Mucosa of gallbladder (tissue), 1 donor: ENCODE data around the gene KCNK1. TPM values are rescaled to one million over a fixed set of nuclear protein-coding genes. Genes with fewer than 3 reads are reported as not detected.
A peak's percentile ranks its signal among the peaks of the same experiment; 100 is the strongest.

Source experiments
- DNase-seq: peaks from one replicate; pipeline ENCODE4 v3.0.0-alpha.2; 2020; ENCODE audit warnings: low spot score
- total RNA-seq: library from RNA; stranded (reverse); gene quantifications from one replicate; pipeline ENCODE4 v1.2.1, GENCODE V29; 2021
- donor health status: DM: no; HTN: no; CAD: no.

KCNK1 gene
- total RNA-seq, 1 donor from 2014 or later: 24.5 TPM

DNA sequence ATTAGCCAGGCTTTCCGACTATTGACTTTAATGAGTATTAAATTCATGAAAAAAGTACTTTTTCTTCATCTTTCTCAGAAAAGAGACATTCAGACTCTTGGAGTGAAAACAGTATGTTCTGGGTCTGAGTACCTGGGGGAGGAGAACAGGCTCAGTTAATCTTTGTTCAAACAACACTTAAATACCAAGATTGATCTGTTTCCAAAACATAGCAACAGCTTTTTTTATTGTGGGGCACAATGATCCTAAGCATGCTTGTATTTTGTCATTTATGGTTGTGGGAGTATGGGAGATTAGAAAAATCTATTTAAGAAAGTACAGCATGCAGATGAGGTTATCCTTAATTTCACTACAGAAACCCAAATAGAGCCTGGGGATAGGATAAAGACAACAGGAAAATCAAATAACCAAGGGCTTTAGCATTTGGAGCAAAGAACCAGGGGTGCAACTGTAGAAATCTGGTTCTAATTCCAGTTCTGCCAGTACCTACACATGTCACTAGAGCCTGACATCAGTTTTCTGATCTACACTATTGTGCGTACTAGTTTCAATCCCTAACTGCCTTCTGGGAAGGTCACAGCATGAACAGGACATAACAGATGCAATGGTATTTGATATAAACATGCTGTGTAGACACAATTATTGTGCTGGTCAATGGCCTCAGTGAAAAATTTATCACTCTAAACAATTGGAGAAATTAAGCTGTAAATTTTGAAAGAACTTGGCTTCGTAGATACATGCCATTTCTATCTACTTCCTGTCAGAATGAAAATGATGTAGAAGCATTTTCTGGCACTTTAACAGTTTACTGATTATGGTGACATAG is 91.2 kb downstream of the KCNK1 start:
- no peak for DNase-seq

DNA sequence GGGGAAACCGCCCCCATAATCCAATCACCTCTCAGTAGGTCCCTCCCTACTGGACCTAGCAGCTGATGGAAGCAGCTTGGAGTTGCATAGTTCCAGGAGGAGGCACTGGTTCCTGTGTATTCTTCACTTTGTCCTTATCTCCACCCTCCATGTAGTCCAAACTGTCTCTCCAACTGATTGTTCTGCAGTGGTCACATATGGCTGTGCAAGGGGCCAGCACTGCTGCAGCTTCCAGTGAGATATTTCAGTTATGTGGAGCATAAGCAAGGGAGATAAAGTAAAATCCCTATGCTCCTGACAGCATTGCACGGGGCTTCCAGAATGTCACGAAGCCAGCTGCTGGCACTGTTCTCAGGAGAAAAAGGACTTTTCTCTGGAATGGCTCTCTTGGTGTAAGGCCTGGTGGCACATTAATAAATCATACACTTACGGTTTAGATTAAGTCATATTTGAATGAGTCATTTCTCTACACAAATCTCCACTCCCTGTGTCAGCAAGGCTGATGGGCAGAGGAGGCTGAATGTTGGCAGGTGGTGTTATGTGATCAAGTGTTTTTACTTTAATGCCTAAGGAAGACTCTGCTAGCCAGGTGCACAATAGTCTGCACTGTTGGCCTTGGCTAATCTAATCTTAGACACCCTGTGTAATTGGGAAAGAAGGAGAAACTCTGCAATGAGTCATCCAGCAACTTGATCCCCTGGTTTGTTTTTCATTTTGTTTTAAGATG is 93.4 kb downstream of the KCNK1 start:
- DNase-seq: peak; percentile 49

GRCh38 chr1:233707880-233708815 is 94.2 kb downstream of the KCNK1 start:
- DNase-seq: no peak

DNA sequence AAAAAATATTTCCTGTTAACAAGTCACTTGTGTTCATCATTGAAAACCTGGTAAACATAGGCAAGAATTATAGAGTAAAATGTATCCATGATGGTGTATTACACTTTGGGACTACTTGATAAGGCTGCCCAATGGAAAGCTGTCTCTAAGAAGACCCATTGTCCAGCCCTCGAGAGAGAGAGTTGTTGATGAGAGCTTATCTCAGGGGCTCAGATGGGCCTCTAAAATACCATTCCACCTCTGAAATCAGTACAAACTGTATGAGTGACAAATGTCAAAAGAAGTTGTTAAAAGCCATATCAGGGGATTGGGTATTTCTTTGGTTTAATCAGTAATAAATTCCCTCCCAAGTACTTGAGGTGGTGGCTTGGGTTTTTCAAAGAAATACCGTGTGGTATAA is 96.1 kb downstream of the KCNK1 start:
- DNase-seq: no peak

- DNase-seq: no peak
These were observed 96.6 kb downstream of the KCNK1 start for GRCh38 chr1:233710507-233710906.

- DNase-seq: no peak
These were observed 100.8 kb downstream of the KCNK1 start for GRCh38 chr1:233714631-233715217.

- DNase-seq: no peak
These were observed 104.2 kb downstream of the KCNK1 start for GRCh38 chr1:233718057-233718456.

DNA sequence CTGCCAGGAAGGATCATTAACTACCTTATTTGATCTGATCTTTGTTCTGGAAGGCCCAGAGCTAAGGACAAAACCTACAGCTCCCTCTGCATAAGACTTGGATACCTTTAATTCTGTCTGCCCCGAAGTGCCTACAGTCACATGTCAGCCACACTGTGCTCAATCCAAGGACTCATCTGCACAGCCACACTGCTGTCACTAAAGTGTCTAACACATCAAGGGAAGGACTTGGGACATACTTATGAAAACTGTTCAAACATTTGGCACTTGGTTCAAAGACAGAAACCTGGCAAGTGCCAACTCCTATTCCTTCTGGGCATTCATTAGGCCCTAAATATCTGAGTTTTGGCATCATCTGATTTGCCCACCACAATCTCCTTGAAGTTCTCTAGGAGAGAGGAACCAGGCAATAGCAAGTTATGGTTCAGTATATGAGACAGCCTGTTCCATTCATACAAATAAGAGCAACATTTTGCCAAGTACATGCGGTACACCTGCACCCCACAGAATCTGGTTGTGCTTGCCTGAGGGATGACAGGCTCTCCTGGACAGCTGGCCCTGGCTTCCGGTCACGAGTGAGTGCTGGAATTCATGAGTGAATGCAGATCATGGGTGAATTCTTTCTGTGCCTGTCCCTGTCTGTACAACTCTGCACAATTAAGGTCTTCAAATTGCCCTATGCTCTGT is 105.9 kb downstream of the KCNK1 start:
- DNase-seq: no peak

GRCh38 chr1:233721004-233721595 is 107.2 kb downstream of the KCNK1 start:
- no peak for DNase-seq
